ENCODE measurements around the gene PHC2. TPM values are rescaled to one million over a fixed set of nuclear protein-coding genes. Genes with fewer than 3 reads are reported as not detected.
A peak's percentile ranks its signal among the peaks of the same experiment; 100 is the strongest.

The PHC2 gene
- total and polyA plus RNA-seq, 9 of the 15 experiments (the other 6 are each of a cell fraction or from before 2014, with no cell fraction given): 3.1 to 67.6 (median 34.6) TPM

GRCh38 chr1:33368431-33368830, 62.5 kb downstream of the PHC2 start:
- H3K9me1 ChIP-seq (ENCODE audit: control insufficient read depth, insufficient read depth, low read length): no peaks in the 10 kb centered on the region
- intact Hi-C loops (cut with micrococcal nuclease): loop anchor here (5.0 to 10.0 kb wide), 2 partner anchors 234 to 244 kb away; no protein-coding TSS in a partner anchor
- DNase-seq (ENCODE audit: extremely low read depth in 1 of 4, low spot score in 3 of 4) (no peak), ATAC-seq (no peak), FAIRE-seq (no peak)
- no peak overlapping the region for H3K27ac ChIP-seq (ENCODE audit: extremely low read depth, low read depth, low read length)
- H4K20me1 ChIP-seq (replicated peaks; ENCODE audit: control insufficient read depth, insufficient read depth, low read length): peaks cover 32% of the 10 kb centered on the region
- TF ChIP-seq ZNF740 (CRISPR knock-in tag; IDR thresholded peaks at IDR 0.05) (0 out of 2 replicates have a peak, but pooled peaks have one; percentile 22), ZNF740 (tag; IDR thresholded peaks at IDR 0.05) (no peak), E2F6 (IDR thresholded peaks at IDR 0.05; ENCODE audit: borderline replicate concordance in 1 of 2, extremely low read depth in 1 of 2, insufficient read depth in 1 of 2, insufficient read length in 1 of 2, low read depth in 1 of 2, low read length in 1 of 2, poor library complexity in 1 of 2, severe bottlenecking in 1 of 2) (no peak), ZNF316 (IDR thresholded peaks at IDR 0.05) (no peak), ARNT (IDR thresholded peaks at IDR 0.05) (no peak), HMGXB4 (CRISPR knock-in tag; IDR thresholded peaks at IDR 0.05) (no peak), E2F3 (CRISPR knock-in tag; IDR thresholded peaks at IDR 0.05) (no peak), ZNF445 (CRISPR knock-in tag; IDR thresholded peaks at IDR 0.05; ENCODE audit: low read depth) (no peak), ID3 (CRISPR knock-in tag; IDR thresholded peaks at IDR 0.05) (no peak), ID3 (tag; IDR thresholded peaks at IDR 0.05) (no peak), BMI1 (IDR thresholded peaks at IDR 0.05; ENCODE audit: low read length) (no peak)
- in situ Hi-C loops (cut with MboI): loop anchor here (5.0 kb wide), 1 partner anchor 71 kb away; no protein-coding TSS in a partner anchor
- H3K9ac ChIP-seq (ENCODE audit: insufficient read depth in 1 of 2, low read depth in 2 of 2, low read length in 2 of 2): no peak overlapping the region
- 34% methylated on average over 9 of the region's 15 CpGs for WGBS (ENCODE audit: insufficient coverage, low coverage, missing lambda C conversion rate)
- H3K4me2 ChIP-seq (ENCODE audit: insufficient read depth, low read length): no peak overlapping the region
- BruUV-seq (replicated peaks): no TSS peak
- ChIA-PET CTCF (ENCODE audit: low intra/inter-chr PET ratio) (interaction anchor here (0.6 to 2.4 kb wide), 4 partner anchors 11 to 273 kb away, joined by 4 to 59 read pairs (median 4); no protein-coding TSS in a partner anchor), POLR2A (no interaction called here)
- H3K4me3 ChIP-seq: no peak overlapping the region
- no peaks in the 10 kb centered on the region for H3K36me3 ChIP-seq (ENCODE audit: control insufficient read depth, insufficient read depth, low read length)
- H3K27me3 ChIP-seq (ENCODE audit: control insufficient read depth in 2 of 2, insufficient read depth in 2 of 2, low read length in 2 of 2): peaks cover 23 to 40% of the 10 kb centered on the region in 2 experiments
- no peaks in the 10 kb centered on the region for H3K79me2 ChIP-seq (ENCODE audit: control insufficient read depth, insufficient read depth, low read length)
- peaks cover 7 to 11% of the 10 kb centered on the region in 2 experiments; a peak in 4 of 5 replicates for H3K4me1 ChIP-seq (replicated peaks in 1 of 2; ENCODE audit: control insufficient read depth in 2 of 2, insufficient read depth in 2 of 2, low read length in 2 of 2)
- no peak overlapping the region for H2AFZ ChIP-seq (ENCODE audit: low read depth, low read length)
- H3K9me3 ChIP-seq (replicated peaks; ENCODE audit: control insufficient read depth, insufficient read depth, low read depth, low read length): no peaks in the 10 kb centered on the region

Measured in K562 (cell line).